Heart left ventricle (tissue), 13 donors: ENCODE measurements around the gene ZNF830.

Experiments
- CTCF ChIP-seq, 12 donors: fragments of 200-600 bp; sonication (generic) in 4 of 12; IDR thresholded peaks; one replicate each; pipeline versions ENCODE4 v1.5.0 to v1.8.0; 2018 to 2022; ENCODE audit warnings: antibody characterized with exemption in 12 of 12, mild to moderate bottlenecking in 5 of 12
- POLR2A ChIP-seq, 2 donors: fragments of 450-650 bp; IDR thresholded peaks; one replicate each; pipeline ENCODE4 v1.6.1; 2017; ENCODE audit warnings: antibody characterized with exemption in 2 of 2, mild to moderate bottlenecking in 2 of 2, moderate library complexity in 2 of 2
- donor health status: ischemic (EF 13 %, LVEDD 7.1; RV severe dilation, severe dysfunction).
- donor health status: DM: no; HTN: yes; CAD: no.
- donor health status: DM: no; HTN: no; CAD: no.
- donor health status: ischemic (EF 25% LVEDD 6.9; RV normal size, moderate dysfunction).
- donor health status: ischemic (EF 25% LVEDD 5.7; RV mildly dilated, moderate dysfunction).
- donor health status: ischemic (EF 35%, LVEDD 5.7; RV mildly dilated, moderate dysfunction).
- donor health status: nonischemic (EF 11% LVEDD 7.7; RV severe dilation, severe dysfunction).
- donor health status: DM: yes; HTN: yes; CAD: no.
- donor health status: PGD.
- donor health status: ischemic (EF 29% LVEDD 5.4; RV normal size, mild dysfunction).
- donor health status: nonischemic (EF 23%, LVEDD 6.1; RV moderate dilation, normal function).

GRCh38 chr17:35003778-35004177, 42.4 kb downstream of the ZNF830 start:
- TF ChIP-seq CTCF (IDR thresholded peaks at IDR 0.05) (no peak), POLR2A (IDR thresholded peaks at IDR 0.05) (no peak)
